Neural crest cell (in vitro differentiated cells): ENCODE data around the gene GALNT9. TPM values are rescaled to one million over a fixed set of nuclear protein-coding genes. Genes with fewer than 3 reads are reported as not detected.
"Not testable (repeated sequence)": the region's sequence is repeated elsewhere in the genome, so short reads cannot be mapped to it uniquely, and the experiment has no call there.

Experiments used
- DNase-seq: peaks from one replicate; pipeline ENCODE4 v3.0.0; 2021; ENCODE audit warnings: low read depth, mixed read lengths, low spot score
- H3K27ac Mint-ChIP-seq: one replicate; pipeline ENCODE4 v1.8.0; 2021; ENCODE audit warnings: mild to moderate bottlenecking, mixed read lengths; ENCODE audit not compliant: unreplicated experiment
- H3K27me3 Mint-ChIP-seq: 2 replicates; pipeline ENCODE4 v1.8.0; 2021; ENCODE audit warnings: low read depth, mild to moderate bottlenecking, mixed read lengths
- H3K36me3 Mint-ChIP-seq: 2 replicates; pipeline ENCODE4 v1.8.0; 2021; ENCODE audit warnings: low read depth, mild to moderate bottlenecking, mixed read lengths
- H3K4me1 Mint-ChIP-seq: 2 replicates; pipeline ENCODE4 v1.8.0; 2021; ENCODE audit warnings: mixed read lengths
- H3K4me3 Mint-ChIP-seq: one replicate; pipeline ENCODE4 v1.8.0; 2021; ENCODE audit warnings: mild to moderate bottlenecking, mixed read lengths
- H3K9me3 Mint-ChIP-seq: 2 replicates; pipeline ENCODE4 v1.8.0; 2021; ENCODE audit warnings: mixed read lengths
- total RNA-seq: library from RNA; stranded (reverse); gene quantifications from 2 replicates; pipeline ENCODE4 v1.2.1, GENCODE V29; 2021
- TF ChIP-seq, protein P1 (sequence below): fragments of 200-600 bp; sonication (generic); conservative IDR thresholded peaks from 2 replicates; pipeline ENCODE4 v1.5.0; 2021; ENCODE audit warnings: antibody characterized with exemption, mild to moderate bottlenecking

Gene GALNT9
- total RNA-seq, 1 donor from 2014 or later: 1.3 TPM

- peaks cover 18% of the 10 kb centered on the region for H3K27me3 Mint-ChIP-seq
- TF ChIP-seq, protein P1, sequence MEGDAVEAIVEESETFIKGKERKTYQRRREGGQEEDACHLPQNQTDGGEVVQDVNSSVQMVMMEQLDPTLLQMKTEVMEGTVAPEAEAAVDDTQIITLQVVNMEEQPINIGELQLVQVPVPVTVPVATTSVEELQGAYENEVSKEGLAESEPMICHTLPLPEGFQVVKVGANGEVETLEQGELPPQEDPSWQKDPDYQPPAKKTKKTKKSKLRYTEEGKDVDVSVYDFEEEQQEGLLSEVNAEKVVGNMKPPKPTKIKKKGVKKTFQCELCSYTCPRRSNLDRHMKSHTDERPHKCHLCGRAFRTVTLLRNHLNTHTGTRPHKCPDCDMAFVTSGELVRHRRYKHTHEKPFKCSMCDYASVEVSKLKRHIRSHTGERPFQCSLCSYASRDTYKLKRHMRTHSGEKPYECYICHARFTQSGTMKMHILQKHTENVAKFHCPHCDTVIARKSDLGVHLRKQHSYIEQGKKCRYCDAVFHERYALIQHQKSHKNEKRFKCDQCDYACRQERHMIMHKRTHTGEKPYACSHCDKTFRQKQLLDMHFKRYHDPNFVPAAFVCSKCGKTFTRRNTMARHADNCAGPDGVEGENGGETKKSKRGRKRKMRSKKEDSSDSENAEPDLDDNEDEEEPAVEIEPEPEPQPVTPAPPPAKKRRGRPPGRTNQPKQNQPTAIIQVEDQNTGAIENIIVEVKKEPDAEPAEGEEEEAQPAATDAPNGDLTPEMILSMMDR: no peak
- no peak for DNase-seq
- no peaks in the 10 kb centered on the region for H3K4me1 Mint-ChIP-seq
- no peak overlapping the region for H3K27ac Mint-ChIP-seq
- no peaks in the 10 kb centered on the region for H3K36me3 Mint-ChIP-seq
- no peaks in the 10 kb centered on the region for H3K9me3 Mint-ChIP-seq
- H3K4me3 Mint-ChIP-seq: no peak overlapping the region
Measured at GRCh38 chr12:132256646-132257045, 72.7 kb downstream of the GALNT9 start.

DNA sequence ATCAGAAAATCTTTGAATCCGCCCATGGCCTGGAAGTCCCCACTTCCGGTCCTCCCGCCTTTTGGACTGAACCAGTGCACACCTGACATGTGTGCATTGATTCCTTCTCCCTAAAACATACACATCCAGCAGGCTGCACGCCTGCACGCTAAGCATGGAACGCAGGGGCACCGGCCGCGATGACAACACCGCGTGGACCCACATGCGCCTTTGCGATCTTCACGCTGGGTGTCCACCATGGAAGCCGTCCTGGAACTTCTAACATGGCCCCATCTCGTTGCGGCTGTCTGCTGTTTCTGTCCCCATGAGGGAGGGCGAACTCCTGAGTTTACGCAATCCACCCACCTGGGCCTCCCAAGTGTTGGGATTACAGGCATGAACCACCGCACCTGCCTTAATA, 73.7 kb downstream of the GALNT9 start:
- TF ChIP-seq, protein P1: no peak
- Mint-ChIP-seq H3K4me1 (no peaks in the 10 kb centered on the region), H3K36me3 (no peaks in the 10 kb centered on the region), H3K27me3 (peaks cover 18% of the 10 kb centered on the region), H3K9me3 (no peaks in the 10 kb centered on the region), H3K27ac (no peak overlapping the region), H3K4me3 (no peak overlapping the region)
- no peak for DNase-seq

- TF ChIP-seq, protein P1: no peak
- no peak for DNase-seq
- Mint-ChIP-seq H3K4me1 (no peaks in the 10 kb centered on the region), H3K27me3 (peaks cover 24% of the 10 kb centered on the region), H3K9me3 (no peaks in the 10 kb centered on the region), H3K4me3 (no peak overlapping the region), H3K27ac (no peak overlapping the region), H3K36me3 (no peaks in the 10 kb centered on the region)
Measured at GRCh38 chr12:132253698-132254480, 75.5 kb downstream of the GALNT9 start.

- DNase-seq, H3K9me3 Mint-ChIP-seq, H3K4me3 Mint-ChIP-seq, H3K27ac Mint-ChIP-seq, H3K4me1 Mint-ChIP-seq, H3K36me3 Mint-ChIP-seq: not testable (repeated sequence)
- peaks cover 29% of the 10 kb centered on the region for H3K27me3 Mint-ChIP-seq
Measured at GRCh38 chr12:132252981-132253380, 76.4 kb downstream of the GALNT9 start.

DNA sequence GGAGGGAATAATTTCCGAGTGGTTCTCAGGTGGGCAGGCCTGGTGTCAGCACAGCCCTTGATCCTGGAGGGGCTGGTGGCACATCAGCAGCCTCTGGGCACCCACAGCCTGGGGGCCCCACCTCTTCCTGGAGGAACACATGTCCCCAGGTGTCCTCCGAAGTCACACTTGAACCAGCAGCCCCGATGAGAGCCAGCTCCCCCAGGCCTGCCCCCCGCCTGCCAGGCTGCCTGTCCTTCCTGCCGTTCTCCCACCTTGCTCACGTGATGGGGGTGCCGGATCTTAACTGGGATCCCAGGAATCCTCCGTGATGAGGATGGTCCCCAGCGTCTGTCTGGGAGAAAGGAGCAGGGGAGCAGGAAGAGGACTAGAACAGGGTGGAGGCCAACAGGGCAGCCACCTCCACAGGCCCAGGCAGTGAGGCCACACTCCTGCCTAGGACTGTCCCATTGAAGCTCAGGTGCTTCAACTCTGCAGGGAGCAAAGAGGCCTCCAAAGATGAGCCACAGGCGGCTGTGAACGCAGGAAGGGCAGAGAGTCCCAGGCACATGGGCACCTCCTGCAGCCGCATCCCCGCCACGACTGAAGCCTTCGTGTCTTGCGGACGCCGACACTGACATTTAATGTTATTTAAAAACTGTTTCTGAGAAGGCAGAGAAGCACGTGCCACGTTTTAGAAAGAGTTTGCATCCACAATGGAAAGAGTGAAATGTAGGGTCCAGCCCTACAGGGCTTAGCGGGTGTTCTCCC, 77.5 kb downstream of the GALNT9 start:
- no peak overlapping the region for H3K4me3 Mint-ChIP-seq
- H3K4me1 Mint-ChIP-seq: no peaks in the 10 kb centered on the region
- H3K27me3 Mint-ChIP-seq: peaks cover 29% of the 10 kb centered on the region
- H3K9me3 Mint-ChIP-seq: no peaks in the 10 kb centered on the region
- H3K36me3 Mint-ChIP-seq: no peaks in the 10 kb centered on the region
- DNase-seq: no peak
- no peak overlapping the region for H3K27ac Mint-ChIP-seq
- TF ChIP-seq, protein P1: no peak

GRCh38 chr12:132251310-132251709, 78.1 kb downstream of the GALNT9 start:
- no peaks in the 10 kb centered on the region for H3K36me3 Mint-ChIP-seq
- H3K27me3 Mint-ChIP-seq: peaks cover 29% of the 10 kb centered on the region
- no peaks in the 10 kb centered on the region for H3K9me3 Mint-ChIP-seq
- DNase-seq: no peak
- no peak overlapping the region for H3K27ac Mint-ChIP-seq
- H3K4me3 Mint-ChIP-seq: no peak overlapping the region
- TF ChIP-seq, protein P1: no peak
- no peaks in the 10 kb centered on the region for H3K4me1 Mint-ChIP-seq
